Breast epithelium (tissue), 3 donors: ENCODE measurements around the gene OR10H2.

ENCODE experiments used
- POLR2A ChIP-seq: fragments of 450-650 bp; IDR thresholded peaks from one replicate; pipeline ENCODE4 v1.6.1; 2016; ENCODE audit warnings: antibody characterized with exemption, mild to moderate bottlenecking, moderate library complexity
- POLR2AphosphoS5 ChIP-seq, 3 donors: sonication (generic); formaldehyde crosslinking; IDR thresholded peaks; one replicate each; pipeline ENCODE4 v1.6.1; 2017; ENCODE audit warnings: antibody characterized with exemption in 3 of 3
- TF ChIP-seq, protein P1 (sequence below), 3 donors: fragments of 450-650 bp; IDR thresholded peaks; one replicate each; pipeline ENCODE4 v1.5.1; 2016 to 2017; ENCODE audit warnings: antibody characterized with exemption in 3 of 3, mild to moderate bottlenecking in 3 of 3, moderate library complexity in 3 of 3

DNA sequence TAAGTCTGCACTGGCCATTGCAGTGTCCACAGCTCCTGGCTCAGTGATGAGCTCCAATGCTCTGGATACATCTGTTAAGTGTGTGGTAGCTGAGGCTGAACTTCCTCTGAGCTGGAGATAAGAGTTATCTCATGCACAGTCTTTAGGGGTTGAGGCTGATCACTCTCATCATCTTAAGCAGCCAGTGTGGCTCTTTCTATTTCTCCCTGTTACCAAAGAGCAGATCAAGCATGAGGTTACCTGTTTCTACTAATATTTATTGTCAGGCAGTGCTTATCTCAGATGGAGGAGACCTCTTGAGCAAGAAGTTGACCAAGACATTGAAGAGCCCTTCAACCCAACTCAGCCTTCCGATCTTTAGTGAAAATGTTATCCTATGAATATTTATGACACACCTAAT lies 6.6 kb upstream of the OR10H2 start:
- TF ChIP-seq POLR2A, result no peak
- no peak for TF ChIP-seq POLR2AphosphoS5 (IDR thresholded peaks at IDR 0.05)
- TF ChIP-seq, protein P1, sequence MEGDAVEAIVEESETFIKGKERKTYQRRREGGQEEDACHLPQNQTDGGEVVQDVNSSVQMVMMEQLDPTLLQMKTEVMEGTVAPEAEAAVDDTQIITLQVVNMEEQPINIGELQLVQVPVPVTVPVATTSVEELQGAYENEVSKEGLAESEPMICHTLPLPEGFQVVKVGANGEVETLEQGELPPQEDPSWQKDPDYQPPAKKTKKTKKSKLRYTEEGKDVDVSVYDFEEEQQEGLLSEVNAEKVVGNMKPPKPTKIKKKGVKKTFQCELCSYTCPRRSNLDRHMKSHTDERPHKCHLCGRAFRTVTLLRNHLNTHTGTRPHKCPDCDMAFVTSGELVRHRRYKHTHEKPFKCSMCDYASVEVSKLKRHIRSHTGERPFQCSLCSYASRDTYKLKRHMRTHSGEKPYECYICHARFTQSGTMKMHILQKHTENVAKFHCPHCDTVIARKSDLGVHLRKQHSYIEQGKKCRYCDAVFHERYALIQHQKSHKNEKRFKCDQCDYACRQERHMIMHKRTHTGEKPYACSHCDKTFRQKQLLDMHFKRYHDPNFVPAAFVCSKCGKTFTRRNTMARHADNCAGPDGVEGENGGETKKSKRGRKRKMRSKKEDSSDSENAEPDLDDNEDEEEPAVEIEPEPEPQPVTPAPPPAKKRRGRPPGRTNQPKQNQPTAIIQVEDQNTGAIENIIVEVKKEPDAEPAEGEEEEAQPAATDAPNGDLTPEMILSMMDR (IDR thresholded peaks at IDR 0.05), result no peak
